Immature natural killer cell (primary cell): Measurements from ENCODE around the gene SYT5. TPM values are rescaled to one million over a fixed set of nuclear protein-coding genes. Genes with fewer than 3 reads are reported as not detected.
"Not testable (repeated sequence)": the region's sequence is repeated elsewhere in the genome, so short reads cannot be mapped to it uniquely, and the experiment has no call there.

Source experiments
- DNase-seq, 3 donors: peaks; one replicate each; pipeline ENCODE4 v3.0.0; 2022; ENCODE audit warnings: mixed read lengths in 1 of 3
- H3K27ac Mint-ChIP-seq, 6 donors: one replicate each; pipeline ENCODE4 v1.8.0; 2020; ENCODE audit warnings: mixed read lengths in 6 of 6, mild to moderate bottlenecking in 5 of 6, inconsistent platforms in 4 of 6, moderate library complexity in 3 of 6
- H3K27me3 Mint-ChIP-seq, 3 donors: one replicate each; pipeline ENCODE4 v1.8.0; 2020 to 2021; ENCODE audit warnings: low read depth in 3 of 3, mild to moderate bottlenecking in 3 of 3, mixed read lengths in 3 of 3, moderate library complexity in 3 of 3, inconsistent platforms in 1 of 3
- H3K36me3 Mint-ChIP-seq, 3 donors: one replicate each; pipeline ENCODE4 v1.8.0; 2020; ENCODE audit warnings: mixed read lengths in 3 of 3, inconsistent platforms in 2 of 3, mild to moderate bottlenecking in 2 of 3
- H3K4me1 Mint-ChIP-seq, 2 donors: one replicate each; pipeline ENCODE4 v1.8.0; 2020; ENCODE audit warnings: inconsistent platforms in 2 of 2, mild to moderate bottlenecking in 2 of 2, mixed read lengths in 2 of 2, moderate library complexity in 1 of 2
- H3K4me3 Mint-ChIP-seq, 5 donors: one replicate each; pipeline ENCODE4 v1.8.0; 2020; ENCODE audit warnings: mild to moderate bottlenecking in 5 of 5, mixed read lengths in 5 of 5, inconsistent platforms in 3 of 5, moderate library complexity in 3 of 5
- H3K9me3 Mint-ChIP-seq, 6 donors: one replicate each; pipeline ENCODE4 v1.8.0; 2020; ENCODE audit warnings: mild to moderate bottlenecking in 6 of 6, mixed read lengths in 6 of 6, inconsistent platforms in 4 of 6, moderate library complexity in 3 of 6
- polyA plus RNA-seq, 3 donors: library from polyadenylated mRNA; unstranded; fragments of 300-500 nt; fragmentation: Illumina TruSeq; gene quantifications; one replicate each; pipeline ENCODE4 v1.2.3, GENCODE V29; 2021

SYT5 gene
- polyA plus RNA-seq, 3 donors from 2014 or later: 0.55 to 0.96 TPM; not detected in 1

DNA sequence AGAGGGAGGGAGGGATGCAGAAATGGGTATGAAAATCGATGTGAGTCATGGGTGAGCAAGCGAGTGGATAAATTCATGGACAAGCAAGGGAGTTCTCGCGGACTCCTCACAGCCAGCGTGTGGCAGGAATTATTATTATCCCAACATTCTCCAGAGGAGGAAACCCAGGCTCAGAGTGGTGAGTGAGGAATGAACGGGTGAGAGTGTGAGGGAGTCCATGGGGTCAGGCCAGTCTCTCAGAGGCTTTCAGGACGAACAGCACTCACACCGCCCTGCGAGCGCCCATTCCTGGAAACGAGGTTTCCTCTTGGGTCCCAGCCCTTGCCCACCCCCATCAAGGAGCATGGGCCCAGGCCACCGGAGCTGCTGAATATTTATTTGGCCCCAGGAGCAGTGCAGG lies 7.3 kb downstream of the SYT5 start:
- H3K4me3 Mint-ChIP-seq: peak overlapping the region; percentile 60 to 75 (median 69)
- peak overlapping the region in 1 of 6 donors; percentile 20 for H3K27ac Mint-ChIP-seq
- H3K36me3 Mint-ChIP-seq: no peaks in the 10 kb centered on the region
- DNase-seq: no peak
- peaks cover 0 to 4% (median 0%) of the 10 kb centered on the region in 6 donors for H3K9me3 Mint-ChIP-seq
- peaks cover 19 to 44% (median 32%) of the 10 kb centered on the region in 3 donors for H3K27me3 Mint-ChIP-seq
- peaks cover 10 to 14% of the 10 kb centered on the region in 2 donors for H3K4me1 Mint-ChIP-seq

DNA sequence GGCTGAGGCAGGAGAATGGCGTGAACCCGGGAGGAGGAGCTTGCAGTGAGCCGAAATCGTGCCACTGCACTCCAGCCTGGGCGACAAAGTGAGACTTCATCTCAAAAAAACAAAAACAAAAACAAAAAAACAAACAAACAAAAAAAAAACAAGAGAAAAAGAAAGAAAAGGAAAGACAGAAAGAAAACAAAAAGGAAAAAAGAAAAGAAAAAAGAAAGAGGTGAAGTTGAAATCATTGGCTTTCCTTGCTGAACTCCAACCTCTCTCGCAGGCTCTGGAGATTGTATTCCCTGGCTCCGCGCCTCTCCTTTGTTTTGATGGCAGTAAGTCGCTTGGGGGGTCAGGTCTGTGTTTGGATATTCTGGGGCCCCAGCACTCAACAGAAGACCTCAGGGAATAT lies 7.8 kb downstream of the SYT5 start:
- not testable (repeated sequence) for H3K9me3 Mint-ChIP-seq, H3K36me3 Mint-ChIP-seq, DNase-seq
- Mint-ChIP-seq H3K4me3 (peak overlapping the region in 4 of 5 donors; percentile 60 to 75 (median 68)), H3K27ac (peak overlapping the region in 1 of 6 donors; percentile 20), H3K27me3 (peaks cover 20 to 47% (median 31%) of the 10 kb centered on the region in 3 donors), H3K4me1 (peaks cover 10 to 14% of the 10 kb centered on the region in 2 donors)

DNA sequence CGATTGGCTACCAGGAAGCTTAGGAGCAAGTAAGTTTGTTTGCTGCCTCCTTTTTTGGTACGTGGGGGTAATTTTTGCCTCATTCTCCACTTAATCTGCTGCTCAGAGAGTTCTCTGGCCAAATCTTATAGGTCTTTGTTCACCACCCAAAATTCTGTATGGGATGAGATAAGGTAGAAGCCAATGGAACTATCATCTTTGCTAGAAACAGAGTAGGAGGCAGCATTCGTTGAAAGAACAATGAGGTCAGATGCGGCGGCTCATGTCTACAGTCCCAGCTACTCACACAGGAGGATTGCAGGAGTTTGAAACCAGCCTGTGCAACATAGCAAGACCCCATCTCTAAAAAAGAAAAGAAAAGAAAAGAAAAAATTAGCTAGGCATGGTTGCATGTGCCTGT lies 8.6 kb downstream of the SYT5 start:
- H3K27me3 Mint-ChIP-seq: peaks cover 25 to 47% (median 34%) of the 10 kb centered on the region in 3 donors
- H3K9me3 Mint-ChIP-seq: peaks cover 0 to 7% (median 0%) of the 10 kb centered on the region in 6 donors
- no peaks in the 10 kb centered on the region for H3K36me3 Mint-ChIP-seq
- DNase-seq: no peak
- no peak overlapping the region for H3K27ac Mint-ChIP-seq
- H3K4me1 Mint-ChIP-seq: peaks cover 19 to 21% of the 10 kb centered on the region in 2 donors
- H3K4me3 Mint-ChIP-seq: peak overlapping the region in 3 of 5 donors; percentile 37 to 55 (median 37)

DNA sequence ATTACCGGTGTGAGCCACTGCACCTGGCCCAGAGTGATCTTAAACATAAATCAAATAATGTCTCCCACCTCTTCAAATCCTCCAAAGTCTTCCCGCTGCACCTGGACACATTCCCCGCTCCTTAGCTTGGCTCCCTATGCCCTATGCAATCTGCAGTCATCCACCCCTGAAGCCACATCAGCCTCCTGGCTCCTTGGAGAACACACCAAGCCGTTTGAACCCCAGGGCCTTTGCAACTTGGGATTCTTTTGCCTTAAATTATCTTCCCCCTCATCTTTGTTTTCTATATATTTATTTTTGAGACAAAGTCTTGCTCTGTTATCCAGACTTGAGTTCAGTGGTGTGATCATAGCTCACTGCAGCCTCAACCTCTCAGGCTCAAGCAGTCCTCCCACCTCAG lies 11.0 kb downstream of the SYT5 start:
- Mint-ChIP-seq H3K36me3 (no peaks in the 10 kb centered on the region), H3K27me3 (peaks cover 23 to 48% (median 33%) of the 10 kb centered on the region in 3 donors), H3K9me3 (peaks cover 0 to 7% (median 0%) of the 10 kb centered on the region in 6 donors), H3K4me3 (no peak overlapping the region), H3K4me1 (peaks cover 17 to 21% of the 10 kb centered on the region in 2 donors), H3K27ac (no peak overlapping the region)
- DNase-seq: no peak

DNA sequence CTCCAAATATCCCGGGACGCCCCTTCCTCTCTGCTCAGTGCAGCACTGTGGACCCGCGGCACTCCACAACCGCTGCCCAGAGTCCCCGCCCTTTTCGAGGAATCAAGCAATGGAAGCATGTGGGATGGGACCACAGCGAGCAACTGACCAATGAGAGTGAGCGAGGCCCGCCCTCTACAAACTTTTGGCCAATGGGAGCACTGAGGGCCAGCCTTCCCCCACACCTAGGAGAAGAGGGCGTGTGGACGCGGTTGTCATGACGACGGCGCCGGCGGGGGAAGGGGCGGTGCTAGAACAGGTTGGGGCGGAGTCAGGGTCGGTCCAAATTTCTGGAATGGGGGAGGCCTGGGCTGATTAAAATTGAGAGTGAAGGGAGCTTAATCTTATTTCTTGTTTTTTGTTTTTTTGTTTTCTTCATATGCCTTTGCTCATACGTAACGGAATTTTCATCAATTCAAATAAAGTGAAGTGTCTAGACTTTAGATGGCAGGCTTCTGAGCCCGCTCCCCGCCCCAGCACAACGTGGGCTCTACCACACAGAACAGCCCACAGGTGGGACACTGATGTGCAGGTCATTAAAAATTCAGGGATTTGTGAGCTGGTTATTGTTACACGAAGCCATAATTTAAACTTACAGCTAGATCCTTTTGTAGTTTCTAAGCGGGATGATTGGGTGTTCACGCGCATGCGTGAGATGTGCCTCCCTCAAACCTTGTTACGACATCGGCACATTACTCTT lies 13.4 kb downstream of the SYT5 start, which contains the start of gene DNAAF3:
DNAAF3 (minus strand) TSS at position 84 of the 739 bp plus-strand sequence. CDS start 200 bp downstream, outside the sequence.
- H3K36me3 Mint-ChIP-seq: no peaks in the 10 kb centered on the region
- peak; percentile 48 to 70 (median 60) for DNase-seq
- H3K9me3 Mint-ChIP-seq: peaks cover 0 to 7% (median 0%) of the 10 kb centered on the region in 6 donors
- H3K4me1 Mint-ChIP-seq: peaks cover 13 to 14% of the 10 kb centered on the region in 2 donors
- H3K27ac Mint-ChIP-seq: peak within 1 kb of the TSS in 3 of 6 donors; percentile 21 to 45 (median 42)
- peak within 1 kb of the TSS; percentile 33 to 76 (median 57) for H3K4me3 Mint-ChIP-seq
- peaks cover 14 to 47% (median 25%) of the 10 kb centered on the region in 3 donors for H3K27me3 Mint-ChIP-seq

DNA sequence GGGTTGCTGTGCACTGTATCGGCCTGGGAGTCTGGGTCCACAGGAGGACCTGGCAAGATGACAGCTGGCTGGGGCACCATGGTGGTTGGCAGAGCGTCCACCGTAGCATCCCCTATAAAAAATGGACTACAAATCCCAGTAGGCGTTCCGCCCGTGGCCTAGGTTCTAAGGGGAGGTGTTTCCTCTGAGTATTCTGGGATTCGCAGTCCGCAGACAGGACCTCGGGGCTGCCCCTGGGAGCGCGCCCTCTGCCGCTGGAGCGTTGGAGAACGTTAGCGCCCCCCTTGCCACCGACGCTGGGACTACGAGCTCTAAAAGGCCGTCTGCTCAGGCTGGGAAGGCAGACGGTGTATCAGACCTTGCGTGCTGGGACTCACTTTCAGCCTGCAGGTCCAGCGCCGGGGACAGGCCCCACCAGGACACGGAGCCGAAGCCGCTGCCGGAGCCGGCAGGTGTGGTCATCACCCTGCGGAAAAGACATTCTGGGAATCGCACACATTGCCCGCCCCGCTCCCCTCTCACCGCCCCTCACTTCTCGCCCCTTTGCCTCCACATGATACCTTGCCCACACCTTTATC lies 14.0 kb downstream of the SYT5 start:
- Mint-ChIP-seq H3K4me3 (peak overlapping the region; percentile 33 to 76 (median 57)), H3K27me3 (peaks cover 11 to 42% (median 22%) of the 10 kb centered on the region in 3 donors), H3K4me1 (peaks cover 13 to 14% of the 10 kb centered on the region in 2 donors), H3K9me3 (peaks cover 0 to 7% (median 0%) of the 10 kb centered on the region in 6 donors), H3K36me3 (no peaks in the 10 kb centered on the region), H3K27ac (peak overlapping the region in 1 of 6 donors; percentile 21)
- peak; percentile 13 to 56 (median 44) for DNase-seq

DNA sequence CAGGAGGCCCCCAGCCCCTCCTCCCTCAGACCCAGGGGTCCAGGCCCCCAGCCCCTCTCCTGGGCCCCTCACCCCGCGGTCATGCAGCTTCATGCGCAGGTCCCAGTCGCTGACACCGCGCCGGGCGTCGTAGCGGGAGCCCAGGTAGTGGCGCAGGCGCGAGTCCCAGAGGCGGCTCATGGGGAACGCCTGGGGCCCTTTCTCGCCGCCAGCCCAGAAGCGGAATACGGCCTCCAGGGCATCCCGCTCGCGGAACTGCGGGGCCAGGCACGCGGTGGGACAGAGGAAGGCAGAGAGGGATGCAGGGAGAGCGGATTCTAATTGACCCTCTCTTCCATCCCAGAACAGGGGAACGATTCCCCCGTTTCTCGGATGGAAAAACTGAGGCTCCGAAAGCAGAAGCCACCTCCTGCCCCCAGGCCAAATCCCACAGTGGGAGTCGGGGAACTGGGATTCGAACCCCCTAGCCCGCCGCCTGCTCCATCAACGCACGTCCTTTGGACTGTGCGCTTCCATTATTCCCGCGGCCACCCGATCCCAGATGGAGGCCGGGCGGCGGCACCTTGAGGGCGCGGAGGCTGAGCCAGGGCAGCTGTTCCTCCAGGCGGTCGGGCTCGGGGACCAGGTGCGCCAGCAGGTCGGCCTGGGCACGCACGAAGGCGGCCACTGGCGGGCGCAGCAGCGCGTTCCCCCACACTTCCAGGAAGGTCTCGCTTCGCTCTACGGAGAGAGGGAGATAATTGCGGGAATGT lies 18.3 kb downstream of the SYT5 start:
- no peak overlapping the region for H3K27ac Mint-ChIP-seq
- H3K4me1 Mint-ChIP-seq: peaks cover 7 to 13% of the 10 kb centered on the region in 2 donors
- peaks cover 9 to 27% (median 15%) of the 10 kb centered on the region in 3 donors for H3K27me3 Mint-ChIP-seq
- no peaks in the 10 kb centered on the region for H3K36me3 Mint-ChIP-seq
- H3K9me3 Mint-ChIP-seq: peaks cover 0 to 3% (median 0%) of the 10 kb centered on the region in 6 donors
- no peak for DNase-seq
- no peak overlapping the region for H3K4me3 Mint-ChIP-seq

DNA sequence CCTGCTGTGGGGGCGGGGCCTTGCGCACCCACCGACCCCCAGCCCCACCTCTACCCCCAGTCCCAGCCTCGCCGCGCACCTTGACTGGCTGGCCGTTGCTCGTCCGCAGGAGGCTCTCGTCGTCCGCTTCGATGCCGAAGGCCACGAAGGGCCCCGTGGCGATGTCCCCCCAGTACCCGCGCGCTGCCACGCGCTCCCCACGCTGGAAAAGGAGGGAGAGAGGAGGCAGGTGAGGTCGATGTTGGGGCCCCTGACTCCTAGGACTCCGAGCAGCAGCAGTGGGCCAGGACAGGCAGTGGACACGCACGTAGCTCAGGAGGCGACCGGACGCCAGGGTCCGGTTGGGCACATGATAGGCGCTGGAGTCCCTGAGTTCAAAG lies 19.1 kb downstream of the SYT5 start:
- Mint-ChIP-seq H3K9me3 (peaks cover 0 to 2% (median 0%) of the 10 kb centered on the region in 6 donors), H3K27ac (no peak overlapping the region), H3K36me3 (no peaks in the 10 kb centered on the region), H3K27me3 (peaks cover 5 to 21% (median 12%) of the 10 kb centered on the region in 3 donors), H3K4me3 (no peak overlapping the region), H3K4me1 (peaks cover 7 to 12% of the 10 kb centered on the region in 2 donors)
- no peak for DNase-seq

DNA sequence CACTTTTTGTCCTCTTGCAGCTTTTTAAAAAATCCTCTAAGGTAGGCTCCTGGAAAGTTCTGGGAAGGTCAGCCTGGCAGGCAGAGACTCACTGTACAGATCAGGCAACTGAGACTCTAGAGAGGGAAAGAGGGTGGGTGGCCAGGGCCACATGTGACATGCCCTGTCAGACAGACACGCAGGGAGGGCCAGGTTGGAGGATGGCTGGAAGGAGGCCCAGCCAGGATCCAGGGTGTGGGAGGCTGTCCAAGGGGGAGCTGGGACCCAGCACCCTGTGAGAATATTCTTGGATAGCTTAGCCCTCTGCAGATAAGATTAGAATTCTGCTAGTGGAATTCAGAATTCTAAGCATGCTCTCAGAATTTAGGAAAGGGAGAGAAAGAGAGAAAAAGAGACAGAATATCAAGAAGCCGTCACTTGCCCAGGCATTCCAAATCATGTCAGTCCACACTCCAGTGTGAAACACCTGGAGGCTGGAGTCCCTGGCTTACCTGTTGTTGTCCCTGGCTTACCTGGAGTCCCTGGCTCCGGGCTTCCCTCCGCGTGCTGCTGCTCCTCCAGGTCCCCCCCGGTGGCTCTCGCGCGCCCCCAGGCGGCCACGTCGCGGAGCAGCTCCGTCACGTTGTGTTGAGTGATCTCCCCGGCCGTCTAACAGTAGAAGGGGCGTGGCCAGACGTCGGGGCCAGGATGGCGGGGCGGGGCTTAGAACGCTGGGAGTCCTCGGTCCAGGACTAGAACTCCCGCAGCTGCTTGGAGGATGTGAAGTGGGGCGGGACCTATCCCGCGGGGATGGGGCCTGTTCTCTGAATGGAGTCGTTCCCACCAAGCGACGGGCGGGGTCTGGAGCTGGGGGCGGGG lies 19.7 kb downstream of the SYT5 start:
- DNase-seq: peak; percentile 86 to 87 (median 86)
- Mint-ChIP-seq H3K27ac (peak overlapping the region in 1 of 6 donors; percentile 70), H3K27me3 (peaks cover 5 to 21% (median 6%) of the 10 kb centered on the region in 3 donors), H3K9me3 (peaks cover 0 to 2% (median 0%) of the 10 kb centered on the region in 6 donors), H3K36me3 (no peaks in the 10 kb centered on the region), H3K4me3 (peak overlapping the region in 2 of 5 donors; percentile 12 to 70), H3K4me1 (peaks cover 7 to 11% of the 10 kb centered on the region in 2 donors)

DNA sequence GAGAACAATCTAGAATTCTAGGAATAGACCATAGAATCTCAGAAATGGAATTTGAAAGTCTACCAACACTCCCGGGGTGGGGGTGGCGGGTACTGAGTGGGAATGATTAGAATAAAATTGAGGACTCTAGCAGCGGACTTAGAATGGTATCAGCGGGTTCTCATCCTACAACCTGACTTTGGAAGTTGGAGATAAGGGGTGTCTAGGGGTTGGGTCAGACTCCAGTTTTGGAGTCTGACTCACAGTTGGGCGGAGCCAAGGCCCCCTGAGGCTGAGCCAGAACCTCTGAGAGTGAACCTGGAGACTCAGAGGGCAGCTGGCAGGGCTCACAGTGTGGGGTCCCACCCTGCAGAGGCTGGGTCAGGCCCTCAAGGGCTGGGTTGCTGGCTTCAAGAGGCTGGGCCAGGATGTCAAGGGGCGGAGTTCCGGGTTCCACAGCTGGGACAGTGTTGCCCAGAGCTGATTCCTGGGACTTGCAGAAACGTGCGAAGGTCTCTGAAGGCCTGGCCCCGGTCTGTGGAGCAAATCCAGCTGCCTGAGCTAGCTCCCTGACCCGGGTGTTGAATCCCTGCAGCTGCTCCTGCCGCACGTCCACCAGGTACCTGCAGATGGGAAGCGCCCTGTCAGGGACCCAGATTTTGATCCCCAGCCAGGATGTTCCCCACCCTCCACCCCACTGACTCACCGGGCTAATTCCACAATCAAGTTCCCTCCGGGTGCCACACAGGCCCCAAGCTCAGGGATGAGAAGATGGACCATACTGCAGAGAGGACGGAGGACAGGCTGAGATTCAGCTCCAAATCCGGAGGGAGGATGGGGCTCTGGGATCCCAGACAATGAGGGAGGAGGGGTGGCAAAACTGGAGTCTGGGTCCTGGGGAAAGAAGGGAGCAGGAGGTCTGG lies 21.0 kb downstream of the SYT5 start:
- Mint-ChIP-seq H3K4me3 (no peak overlapping the region), H3K36me3 (no peaks in the 10 kb centered on the region), H3K27ac (no peak overlapping the region), H3K9me3 (peaks cover 0 to 2% (median 0%) of the 10 kb centered on the region in 6 donors), H3K27me3 (peaks cover 2 to 19% (median 7%) of the 10 kb centered on the region in 3 donors), H3K4me1 (peaks cover 12 to 14% of the 10 kb centered on the region in 2 donors)
- DNase-seq: no peak

DNA sequence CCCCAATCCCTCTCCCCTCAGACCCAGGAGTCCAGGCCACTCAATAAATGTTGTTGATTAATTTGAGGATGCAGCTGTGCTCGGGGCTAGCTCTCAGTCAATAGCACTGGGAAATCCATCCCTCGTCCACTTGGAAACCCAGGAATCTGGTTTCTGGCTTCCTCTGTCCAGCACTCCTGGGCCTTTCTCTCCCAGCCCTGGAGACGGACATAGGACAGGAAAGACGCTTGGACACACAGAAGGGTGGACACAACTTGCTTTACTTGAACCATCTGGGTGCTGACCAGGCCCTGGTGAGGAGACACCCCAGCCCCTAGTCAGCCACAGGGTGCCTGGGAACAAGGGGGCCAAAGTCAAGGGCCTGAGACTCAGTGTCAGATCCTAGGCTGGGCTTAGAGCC lies 21.7 kb downstream of the SYT5 start:
- H3K27ac Mint-ChIP-seq: no peak overlapping the region
- peaks cover 6 to 15% (median 7%) of the 10 kb centered on the region in 3 donors for H3K27me3 Mint-ChIP-seq
- DNase-seq: no peak
- peak overlapping the region in 1 of 5 donors; percentile 30 for H3K4me3 Mint-ChIP-seq
- no peaks in the 10 kb centered on the region for H3K36me3 Mint-ChIP-seq
- peaks cover 17 to 19% of the 10 kb centered on the region in 2 donors for H3K4me1 Mint-ChIP-seq
- peaks cover 0 to 2% (median 0%) of the 10 kb centered on the region in 6 donors for H3K9me3 Mint-ChIP-seq
